GM18870 (cell line): ENCODE measurements around the gene RANBP1.

Experiments
- ATAC-seq: cut with Tn5 transposase; IDR thresholded peaks from one replicate; pipeline ENCODE4 v1.9.1; 2021; ENCODE audit warnings: moderate library complexity; ENCODE audit not compliant: unreplicated experiment

The RANBP1 gene

GRCh38 chr22:20107951-20108756 lies 7.8 kb upstream of the RANBP1 start:
- no peak for ATAC-seq

- ATAC-seq = no peak
Observed at GRCh38 chr22:20108757-20109230, 7.1 kb upstream of the RANBP1 start.

DNA sequence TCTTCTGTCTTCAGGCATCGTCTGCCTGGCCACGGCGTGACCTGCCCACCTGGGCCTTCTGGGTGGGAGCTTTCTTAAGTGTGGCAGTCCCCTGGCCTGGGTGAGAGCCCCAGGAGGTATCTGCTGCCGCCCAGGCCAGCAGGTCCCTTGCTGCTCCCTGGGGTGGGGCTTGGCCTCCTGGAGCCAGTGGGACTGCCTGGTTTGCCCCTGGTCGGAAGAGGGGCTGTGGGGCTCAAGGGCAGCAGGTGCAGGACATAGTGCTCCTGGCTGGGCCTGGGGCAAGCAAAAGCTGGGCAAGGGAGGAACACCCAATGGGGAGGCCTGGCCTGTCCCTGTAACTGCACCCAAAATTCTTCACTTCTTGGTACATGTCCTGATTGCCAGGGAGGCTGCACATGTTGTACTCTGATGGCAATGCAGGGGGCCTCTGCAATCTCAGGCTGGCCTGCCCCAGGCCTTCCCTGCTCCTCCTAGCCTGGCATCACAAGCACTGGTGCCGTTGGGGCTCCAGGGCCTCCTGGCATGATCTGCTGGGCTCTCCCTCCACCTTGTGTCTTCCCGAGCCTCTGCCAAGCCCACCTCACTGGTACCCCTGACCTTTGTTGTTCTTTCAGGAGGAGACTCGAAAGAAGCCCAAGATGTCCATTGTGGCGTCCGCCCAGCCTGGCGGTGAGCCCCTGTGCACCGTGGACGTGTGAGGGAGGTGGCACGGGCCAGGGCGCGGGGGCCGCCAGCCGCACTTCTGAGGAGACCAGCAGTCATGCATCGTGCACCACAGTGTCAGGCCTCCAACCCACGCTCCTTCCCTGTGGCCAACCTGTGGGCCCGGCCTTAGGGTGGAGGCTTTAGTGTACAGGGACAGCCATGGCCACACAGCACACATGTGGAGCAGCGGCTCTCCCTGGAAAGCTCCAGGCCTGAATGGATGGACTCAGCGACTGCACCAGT lies 6.2 kb upstream of the RANBP1 start:
- ATAC-seq = no peak

GRCh38 chr22:20110359-20110985 lies 5.4 kb upstream of the RANBP1 start:
- ATAC-seq = no peak

DNA sequence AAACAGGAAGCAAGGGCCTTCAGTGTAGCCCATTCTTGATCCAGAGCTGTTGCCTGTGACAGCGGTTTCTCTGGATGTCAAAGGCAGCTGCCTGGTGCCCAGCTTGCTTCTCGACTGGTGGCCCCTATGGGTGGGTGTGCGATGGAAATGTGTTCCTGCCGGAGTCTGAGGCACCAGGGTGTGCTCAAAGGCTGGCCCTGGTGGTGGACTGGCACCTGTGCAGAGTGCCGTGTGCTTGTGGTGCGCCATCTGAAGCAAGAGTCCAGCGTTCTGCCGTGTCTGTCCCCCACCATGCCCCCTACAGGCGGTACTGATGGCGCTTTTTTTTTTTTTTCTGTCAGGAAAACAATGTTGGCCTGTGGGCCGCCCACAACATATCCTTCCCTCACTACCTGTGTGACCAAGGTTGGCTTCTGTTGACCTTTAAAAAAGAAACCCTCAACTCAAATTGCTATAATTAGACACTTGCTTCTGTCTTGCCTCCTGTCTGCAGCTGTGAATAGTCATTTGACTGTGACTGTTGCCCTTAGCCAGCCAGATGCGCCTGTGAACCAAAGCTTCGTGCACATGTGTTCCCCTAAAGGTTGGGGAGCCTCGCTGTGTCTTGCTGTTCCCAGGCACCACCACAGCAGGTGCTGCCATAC lies 4.7 kb upstream of the RANBP1 start:
- ATAC-seq = no peak

DNA sequence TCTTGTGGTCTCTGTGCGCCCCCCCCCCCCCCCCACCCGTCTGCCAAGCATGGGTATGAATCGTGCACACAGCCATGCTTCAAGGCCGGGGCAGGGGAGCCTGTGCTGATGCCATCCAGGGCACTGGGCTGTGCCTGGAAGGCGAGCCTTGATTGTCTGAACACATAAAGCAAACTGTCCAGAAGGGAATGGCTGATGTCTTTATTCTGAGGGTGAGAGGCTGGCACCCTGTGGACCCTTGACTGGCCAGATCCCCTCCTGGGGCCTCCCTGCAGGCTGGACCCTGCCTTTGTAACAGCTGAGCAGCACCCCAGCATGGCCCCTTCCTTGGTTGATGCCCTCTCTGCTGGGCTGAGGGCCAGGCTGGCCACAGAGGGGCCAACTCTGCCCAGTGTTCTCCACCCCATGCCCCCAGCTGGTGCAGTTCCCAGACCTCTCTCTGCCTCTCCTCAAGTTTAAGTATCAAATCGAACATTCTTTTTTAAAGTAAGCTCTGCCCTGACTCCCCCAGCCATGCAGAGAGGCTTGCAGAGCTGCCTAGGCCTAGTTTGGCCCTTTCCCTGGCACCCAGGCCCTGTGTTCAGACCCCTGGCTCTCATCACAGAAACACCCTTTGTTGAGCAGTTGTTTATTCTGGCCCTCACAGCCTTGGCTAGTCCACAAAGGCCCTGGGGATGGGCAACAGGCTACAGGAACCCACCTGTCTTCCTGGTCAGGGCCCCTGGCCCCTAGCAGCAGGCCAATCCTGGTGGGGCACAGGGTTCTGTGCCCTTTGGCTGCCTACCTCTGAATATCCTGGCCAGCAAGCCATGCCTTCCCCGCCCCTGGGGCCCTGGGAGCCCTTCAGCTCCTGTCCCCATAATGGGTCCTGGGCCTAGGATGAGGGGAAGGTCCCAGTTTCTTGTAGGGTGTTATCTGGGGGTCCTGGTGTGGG lies 3.9 kb upstream of the RANBP1 start:
- no peak for ATAC-seq

DNA sequence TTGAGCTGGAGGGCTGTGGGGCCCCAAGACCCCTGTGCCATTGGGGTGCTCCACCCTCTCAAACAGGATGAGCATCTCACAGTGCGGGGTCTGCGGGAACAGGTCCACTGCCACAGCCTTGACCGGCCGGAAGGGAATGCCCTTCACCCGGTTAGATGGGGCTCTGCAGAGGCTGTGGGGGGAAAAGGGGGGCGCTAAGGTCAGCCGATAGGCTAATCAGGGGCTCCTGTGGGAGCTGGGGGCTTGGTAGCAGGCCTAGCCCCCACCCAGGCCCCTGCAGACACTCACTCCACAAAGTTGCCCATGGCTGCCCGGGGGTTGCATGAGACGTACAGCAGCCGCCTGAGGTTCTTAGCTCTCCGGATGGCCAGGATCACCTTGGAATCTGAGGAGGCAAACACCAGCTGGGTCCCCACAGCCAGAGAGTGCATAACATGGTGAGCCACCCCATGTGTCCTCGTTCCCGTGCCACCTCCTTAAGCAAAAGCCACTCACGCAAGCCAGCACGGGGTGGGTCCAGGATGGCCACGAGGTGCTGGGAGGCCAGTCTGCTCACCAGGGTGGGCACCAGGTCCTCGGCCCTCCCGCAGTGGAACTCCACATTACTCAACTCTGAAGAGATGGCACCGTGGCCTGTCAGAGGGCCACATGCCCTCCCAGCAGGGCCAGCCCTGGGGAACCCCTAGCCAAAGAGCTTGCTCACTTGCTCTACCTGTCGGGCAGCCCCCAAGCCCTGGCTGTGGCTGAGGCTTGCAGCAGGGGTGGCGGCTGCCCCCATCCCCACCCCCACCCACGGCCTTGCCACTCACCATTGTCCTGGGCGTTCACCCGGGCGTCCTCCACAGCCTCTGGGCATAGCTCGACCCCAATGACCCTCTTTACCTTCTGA lies 3.0 kb upstream of the RANBP1 start:
- no peak for ATAC-seq

- ATAC-seq = no peak
Observed at GRCh38 chr22:20113551-20114310, 2.2 kb upstream of the RANBP1 start.

- no peak for ATAC-seq
Observed at GRCh38 chr22:20114506-20115475, 1.1 kb upstream of the RANBP1 start.

DNA sequence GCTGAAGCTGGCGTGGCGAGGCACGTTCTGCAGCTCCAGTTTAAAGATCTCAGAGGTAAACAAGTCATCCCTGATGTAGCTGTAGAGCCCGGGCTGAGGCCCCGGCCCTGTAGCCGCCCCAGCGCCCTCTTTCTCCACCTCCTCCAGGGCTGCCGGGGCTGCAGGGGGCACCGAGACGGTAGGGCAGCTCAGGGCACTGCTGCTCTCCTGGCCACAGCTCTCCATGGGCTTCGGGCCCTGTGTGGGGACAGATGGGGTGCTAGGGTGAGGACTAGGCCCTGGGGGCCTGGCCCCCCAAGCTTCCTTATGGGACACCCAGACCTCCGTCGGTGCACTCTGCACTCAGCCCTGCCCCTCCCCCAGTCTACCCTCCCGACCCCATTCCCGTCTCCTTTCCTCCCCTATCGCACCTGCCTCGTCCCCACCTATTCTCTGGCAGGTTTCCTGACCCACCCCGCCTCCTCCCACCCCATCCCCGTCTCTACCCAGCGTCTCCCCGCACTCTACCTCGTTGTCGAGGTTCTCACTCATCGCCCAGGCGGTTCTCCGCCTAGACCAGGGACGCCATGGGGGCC lies 559 bp downstream of the RANBP1 start:
- ATAC-seq = no peak

- peak; percentile 71 for ATAC-seq
Observed at GRCh38 chr22:20116951-20117632, 1.2 kb downstream of the RANBP1 start, which contains the start of gene TRMT2A. Gene TRMT2A, minus strand, starts transcription at chr22:20117226. Its CDS starts 320 bp downstream, at chr22:20116906.

- no peak for ATAC-seq
Observed at GRCh38 chr22:20117633-20118299, 1.9 kb downstream of the RANBP1 start.

GRCh38 chr22:20118300-20119020 lies 2.6 kb downstream of the RANBP1 start:
- no peak for ATAC-seq

DNA sequence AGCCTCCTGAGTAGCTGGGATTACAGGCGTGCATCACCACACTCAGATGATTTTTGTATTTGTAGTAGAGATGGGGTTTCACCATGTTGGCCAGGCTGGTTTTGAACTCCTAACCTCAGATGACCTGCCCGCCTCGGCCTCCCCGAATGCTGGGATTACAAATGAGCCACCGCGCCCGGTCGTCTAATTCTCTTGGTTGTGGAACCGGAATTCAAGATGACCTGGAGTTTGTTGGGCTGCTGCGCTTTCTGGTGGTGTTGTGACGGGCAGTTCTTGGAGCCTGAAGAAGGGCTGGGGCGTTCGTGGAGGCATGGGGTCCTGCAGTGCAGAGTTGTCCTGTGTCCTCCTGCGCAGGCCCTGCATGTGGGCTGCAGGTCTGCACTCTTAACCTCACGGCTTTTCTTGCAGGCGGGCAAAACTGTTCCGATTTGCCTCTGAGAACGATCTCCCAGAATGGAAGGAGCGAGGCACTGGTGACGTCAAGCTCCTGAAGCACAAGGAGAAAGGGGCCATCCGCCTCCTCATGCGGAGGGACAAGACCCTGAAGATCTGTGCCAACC lies 6.0 kb downstream of the RANBP1 start:
- no peak for ATAC-seq
